Thyroid gland (tissue), 4 donors: ENCODE results near the gene STMND1.

Experiments used
- POLR2A ChIP-seq, 2 donors: fragments of 450-650 bp; IDR thresholded peaks; one replicate each; pipeline ENCODE4 v1.6.1; 2017; ENCODE audit warnings: antibody characterized with exemption in 2 of 2, mild to moderate bottlenecking in 2 of 2, moderate library complexity in 1 of 2
- TF ChIP-seq, protein P1 (sequence below), 6 experiments: fragments of 200-600 bp in 3 of 6; fragments of 450-650 bp in 3 of 6; sonication (generic) in 3 of 6; IDR thresholded peaks; one replicate each; pipeline ENCODE4 v1.5.1; 2016 to 2019; ENCODE audit warnings: antibody characterized with exemption in 6 of 6, mild to moderate bottlenecking in 2 of 6, inconsistent platforms in 1 of 6, moderate library complexity in 1 of 6

DNA sequence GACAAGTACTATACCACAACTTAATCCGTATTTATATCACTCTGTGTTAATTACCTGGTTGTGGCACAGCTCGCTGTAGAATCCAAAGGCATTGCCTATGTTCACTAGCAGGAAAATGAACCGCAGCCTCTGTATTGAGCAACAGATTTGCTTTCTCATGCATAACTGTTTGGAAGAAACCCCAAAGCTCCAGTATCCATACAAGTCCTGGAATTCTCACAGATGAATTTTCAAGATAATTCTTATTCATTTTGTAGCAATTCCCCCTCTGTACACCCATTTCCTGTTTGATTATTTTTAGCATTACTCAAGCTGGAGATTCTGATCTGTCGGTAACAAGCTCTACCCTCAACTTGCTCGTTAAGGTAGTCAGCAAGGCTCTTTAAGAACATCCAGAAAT, 63.5 kb downstream of the STMND1 start:
- TF ChIP-seq, protein P1, sequence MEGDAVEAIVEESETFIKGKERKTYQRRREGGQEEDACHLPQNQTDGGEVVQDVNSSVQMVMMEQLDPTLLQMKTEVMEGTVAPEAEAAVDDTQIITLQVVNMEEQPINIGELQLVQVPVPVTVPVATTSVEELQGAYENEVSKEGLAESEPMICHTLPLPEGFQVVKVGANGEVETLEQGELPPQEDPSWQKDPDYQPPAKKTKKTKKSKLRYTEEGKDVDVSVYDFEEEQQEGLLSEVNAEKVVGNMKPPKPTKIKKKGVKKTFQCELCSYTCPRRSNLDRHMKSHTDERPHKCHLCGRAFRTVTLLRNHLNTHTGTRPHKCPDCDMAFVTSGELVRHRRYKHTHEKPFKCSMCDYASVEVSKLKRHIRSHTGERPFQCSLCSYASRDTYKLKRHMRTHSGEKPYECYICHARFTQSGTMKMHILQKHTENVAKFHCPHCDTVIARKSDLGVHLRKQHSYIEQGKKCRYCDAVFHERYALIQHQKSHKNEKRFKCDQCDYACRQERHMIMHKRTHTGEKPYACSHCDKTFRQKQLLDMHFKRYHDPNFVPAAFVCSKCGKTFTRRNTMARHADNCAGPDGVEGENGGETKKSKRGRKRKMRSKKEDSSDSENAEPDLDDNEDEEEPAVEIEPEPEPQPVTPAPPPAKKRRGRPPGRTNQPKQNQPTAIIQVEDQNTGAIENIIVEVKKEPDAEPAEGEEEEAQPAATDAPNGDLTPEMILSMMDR (IDR thresholded peaks at IDR 0.05): no peak
- TF ChIP-seq POLR2A (IDR thresholded peaks at IDR 0.05): no peak
